Chondrocyte (in vitro differentiated cells): Measurements from ENCODE around the gene EVI5. TPM values are rescaled to one million over a fixed set of nuclear protein-coding genes. Genes with fewer than 3 reads are reported as not detected.
"Not testable (repeated sequence)": the region's sequence is repeated elsewhere in the genome, so short reads cannot be mapped to it uniquely, and the experiment has no call there.

ENCODE experiments used
- DNase-seq: peaks from one replicate; pipeline ENCODE4 v3.0.0; 2021; ENCODE audit warnings: mixed read lengths, low spot score
- H3K27ac Mint-ChIP-seq: one replicate; pipeline ENCODE4 v1.8.0; 2021; ENCODE audit warnings: mild to moderate bottlenecking, moderate library complexity, mixed read lengths; ENCODE audit not compliant: unreplicated experiment
- H3K27me3 Mint-ChIP-seq: 2 replicates; pipeline ENCODE4 v1.8.0; 2021; ENCODE audit warnings: low read depth, mixed read lengths
- H3K36me3 Mint-ChIP-seq: 2 replicates; pipeline ENCODE4 v1.8.0; 2021; ENCODE audit warnings: low read depth, mixed read lengths
- H3K4me1 Mint-ChIP-seq: 2 replicates; pipeline ENCODE4 v1.8.0; 2021; ENCODE audit warnings: low read depth, mild to moderate bottlenecking, mixed read lengths
- H3K4me3 Mint-ChIP-seq: one replicate; pipeline ENCODE4 v1.8.0; 2021; ENCODE audit warnings: mild to moderate bottlenecking, moderate library complexity, mixed read lengths; ENCODE audit not compliant: unreplicated experiment
- H3K9me3 Mint-ChIP-seq: 2 replicates; pipeline ENCODE4 v1.8.0; 2021; ENCODE audit warnings: low read depth, mixed read lengths
- CTCF ChIP-seq: fragments of 200-600 bp; sonication (generic); IDR thresholded peaks from 2 replicates; pipeline ENCODE4 v1.5.0; 2021; ENCODE audit warnings: antibody characterized with exemption, mild to moderate bottlenecking, moderate library complexity
- total RNA-seq: library from RNA; stranded (reverse); gene quantifications from 3 replicates; pipeline ENCODE4 v1.2.1, GENCODE V29; 2021

EVI5 gene
- total RNA-seq, 1 donor from 2014 or later = 66.8 TPM

- no peak for DNase-seq
Observed at GRCh38 chr1:92657701-92658100, 127.2 kb downstream of the EVI5 start.

GRCh38 chr1:92655197-92655801, 129.6 kb downstream of the EVI5 start:
- Mint-ChIP-seq H3K36me3 (peaks cover 52% of the 10 kb centered on the region), H3K27me3 (no peaks in the 10 kb centered on the region), H3K9me3 (peaks cover 58% of the 10 kb centered on the region), H3K4me3 (no peak overlapping the region), H3K27ac (no peak overlapping the region), H3K4me1 (no peaks in the 10 kb centered on the region)
- DNase-seq = no peak
- no peak for TF ChIP-seq CTCF

More at GRCh38 chr1:92657701-92658100, 127.2 kb downstream of the EVI5 start:
- Mint-ChIP-seq H3K36me3 (peaks cover 48% of the 10 kb centered on the region), H3K27ac (no peak overlapping the region), H3K27me3 (no peaks in the 10 kb centered on the region), H3K4me3 (no peak overlapping the region), H3K9me3 (peaks cover 58% of the 10 kb centered on the region), H3K4me1 (no peaks in the 10 kb centered on the region)
- no peak for TF ChIP-seq CTCF

GRCh38 chr1:92653605-92654381, 131.1 kb downstream of the EVI5 start:
- Mint-ChIP-seq H3K4me3 (no peak overlapping the region), H3K9me3 (peaks cover 49% of the 10 kb centered on the region), H3K36me3 (peaks cover 54% of the 10 kb centered on the region), H3K27ac (no peak overlapping the region), H3K4me1 (no peaks in the 10 kb centered on the region), H3K27me3 (no peaks in the 10 kb centered on the region)
- TF ChIP-seq CTCF = no peak
- DNase-seq = no peak

GRCh38 chr1:92640686-92641085, 144.2 kb downstream of the EVI5 start:
- not testable (repeated sequence) for H3K9me3 Mint-ChIP-seq, H3K4me1 Mint-ChIP-seq, H3K4me3 Mint-ChIP-seq, H3K27ac Mint-ChIP-seq, H3K27me3 Mint-ChIP-seq, DNase-seq, H3K36me3 Mint-ChIP-seq

- DNase-seq = no peak
- Mint-ChIP-seq H3K27me3 (no peaks in the 10 kb centered on the region), H3K27ac (no peak overlapping the region), H3K4me3 (no peak overlapping the region), H3K9me3 (peaks cover 12% of the 10 kb centered on the region), H3K4me1 (no peaks in the 10 kb centered on the region), H3K36me3 (peaks cover 27% of the 10 kb centered on the region)
- TF ChIP-seq CTCF = no peak
Observed at GRCh38 chr1:92638498-92638897, 146.4 kb downstream of the EVI5 start.

GRCh38 chr1:92635203-92635602, 149.7 kb downstream of the EVI5 start:
- H3K27me3 Mint-ChIP-seq, H3K27ac Mint-ChIP-seq, H3K4me3 Mint-ChIP-seq, H3K4me1 Mint-ChIP-seq, DNase-seq: not testable (repeated sequence)
- H3K36me3 Mint-ChIP-seq = peaks cover 38% of the 10 kb centered on the region
- H3K9me3 Mint-ChIP-seq = peaks cover 11% of the 10 kb centered on the region
